HEK293T (cell line): ENCODE results near the gene SPACA5.
"Not testable (repeated sequence)": the region's sequence is repeated elsewhere in the genome, so short reads cannot be mapped to it uniquely, and the experiment has no call there.

ENCODE experiments used
- ARNT ChIP-seq: fragments of 450-650 bp; IDR thresholded peaks from 2 replicates; pipeline ENCODE4 v1.6.1; 2017; ENCODE audit warnings: mild to moderate bottlenecking
- BHLHE40 ChIP-seq: fragments of 450-650 bp; IDR thresholded peaks from 2 replicates; pipeline ENCODE4 v1.6.1; 2016; ENCODE audit warnings: mild to moderate bottlenecking, moderate library complexity, borderline replicate concordance
- FOXK2 ChIP-seq: fragments of 450-650 bp; IDR thresholded peaks from 2 replicates; pipeline ENCODE4 v1.6.1; 2016; ENCODE audit warnings: mild to moderate bottlenecking
- SP1 ChIP-seq: fragments of 450-650 bp; IDR thresholded peaks from 2 replicates; pipeline ENCODE4 v1.6.1; 2017
- SUZ12 ChIP-seq: fragments of 450-650 bp; IDR thresholded peaks from 2 replicates; pipeline ENCODE4 v1.6.1; 2016; ENCODE audit warnings: mild to moderate bottlenecking
- TARDBP ChIP-seq: fragments of 450-650 bp; IDR thresholded peaks from 2 replicates; pipeline ENCODE4 v1.6.1; 2016

- TF ChIP-seq BHLHE40, TARDBP, SP1, FOXK2, ARNT, SUZ12: not testable (repeated sequence)
These were observed 41.3 kb upstream of the SPACA5 start for GRCh38 chrX:47965526-47965925.
